Stimulated activated CD8-positive, alpha-beta memory T cell treated with anti-CD3 and anti-CD28 coated beads, Interleukin-7, amount 100 ng/mL, for 1 hour (primary cell): ENCODE results near the gene RIMS4.
"Not testable (repeated sequence)": the region's sequence is repeated elsewhere in the genome, so short reads cannot be mapped to it uniquely, and the experiment has no call there.

Experiments
- DNase-seq, 2 donors: peaks; one replicate each; pipeline ENCODE4 v3.0.0-alpha.2; 2020; ENCODE audit warnings: low read depth in 2 of 2

Gene RIMS4

DNA sequence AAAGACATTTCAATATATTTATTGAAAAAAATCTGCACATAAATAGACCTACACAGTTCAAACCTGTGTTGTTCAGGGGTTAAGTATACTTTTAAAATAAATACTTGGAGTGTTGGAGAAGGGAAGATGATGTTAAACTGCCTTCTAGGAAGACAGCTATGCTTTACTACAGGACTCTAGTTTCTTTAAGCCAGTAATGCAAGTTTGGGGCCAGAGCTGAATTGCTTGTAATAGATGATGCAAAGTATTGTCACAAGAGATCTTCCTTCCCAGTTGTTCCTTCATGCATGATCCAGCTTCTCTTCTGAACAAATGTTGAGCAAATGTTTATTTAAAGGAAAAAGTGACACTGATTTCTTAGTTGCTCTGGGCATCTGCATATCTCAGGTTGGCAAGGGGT, 20.2 kb upstream of the RIMS4 start:
- DNase-seq = no peak

DNA sequence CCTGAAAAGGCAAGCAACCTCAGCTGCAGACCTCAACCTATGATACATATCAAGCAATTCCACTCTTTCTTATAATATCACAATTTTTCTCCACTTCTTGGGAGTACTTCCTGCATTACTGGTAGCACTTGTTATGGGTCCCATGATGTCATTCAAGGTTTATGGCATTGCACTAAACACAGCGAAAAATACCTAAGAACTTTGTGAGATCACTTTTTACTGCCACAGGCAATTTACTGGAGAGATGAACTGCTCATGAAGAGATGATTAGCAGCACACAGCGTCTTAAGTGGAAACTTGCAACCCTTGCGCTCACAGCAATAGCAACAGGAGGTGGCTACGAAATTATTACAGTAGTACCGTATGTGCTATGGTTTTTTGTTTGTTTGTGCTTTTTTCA, 19.3 kb upstream of the RIMS4 start:
- no peak for DNase-seq

DNA sequence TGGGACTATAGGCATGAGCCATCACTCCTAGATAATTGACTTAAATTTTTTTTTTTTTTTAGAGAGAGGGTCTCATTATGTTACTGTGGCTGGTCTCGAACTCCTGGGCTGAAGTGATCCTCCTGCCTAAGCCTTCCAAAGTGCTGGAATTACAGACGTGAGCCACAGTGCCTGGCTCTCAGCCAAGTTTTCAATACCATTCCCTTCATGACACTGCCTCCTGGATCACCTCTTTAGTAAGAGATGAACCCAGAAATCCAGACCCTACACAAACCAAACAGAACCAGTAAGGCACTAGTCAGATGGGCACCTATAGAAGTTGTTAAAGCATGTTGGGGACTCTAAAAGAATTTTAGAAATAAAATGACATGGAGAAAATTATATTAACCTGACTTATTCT, 18.3 kb upstream of the RIMS4 start:
- no peak for DNase-seq

DNA sequence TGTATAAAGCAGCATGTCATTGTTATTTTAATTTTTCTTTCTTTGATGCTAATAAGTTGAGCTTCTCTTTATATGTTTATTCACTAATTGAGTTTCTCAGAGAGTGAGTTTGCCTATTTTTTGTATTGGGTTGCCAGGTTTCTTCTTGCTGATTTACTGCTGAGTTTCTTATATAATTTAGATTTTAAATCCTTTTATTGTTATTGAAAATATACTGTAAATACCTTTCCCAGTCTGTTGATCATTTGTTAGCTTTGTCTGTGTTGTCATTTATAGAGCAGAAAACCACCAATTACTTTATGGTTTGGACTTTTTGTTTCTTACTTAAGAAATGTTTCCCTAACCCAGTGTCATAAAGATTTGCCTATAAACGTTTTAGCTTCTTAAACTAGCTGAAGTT, 17.1 kb upstream of the RIMS4 start:
- no peak for DNase-seq

DNA sequence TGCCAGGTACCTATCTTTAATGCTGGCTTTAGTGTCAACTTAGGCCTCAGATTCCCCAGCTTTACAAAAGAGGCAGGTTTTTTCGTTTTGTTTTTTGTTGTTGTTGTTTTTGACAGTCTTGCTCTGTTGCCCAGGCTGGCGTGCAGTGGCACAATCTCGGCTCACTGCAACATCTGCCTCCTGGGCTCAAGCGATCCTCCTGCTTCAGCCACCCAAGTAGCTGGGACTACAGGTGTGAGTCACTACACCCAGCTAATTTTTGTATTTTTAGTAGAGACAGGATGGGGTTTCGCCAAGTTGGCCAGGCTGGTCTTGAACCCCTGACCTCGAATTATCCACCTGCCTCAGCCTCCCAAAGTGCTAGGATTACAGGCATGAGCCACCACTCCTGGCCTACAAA, 11.2 kb upstream of the RIMS4 start:
- not testable (repeated sequence) for DNase-seq

DNA sequence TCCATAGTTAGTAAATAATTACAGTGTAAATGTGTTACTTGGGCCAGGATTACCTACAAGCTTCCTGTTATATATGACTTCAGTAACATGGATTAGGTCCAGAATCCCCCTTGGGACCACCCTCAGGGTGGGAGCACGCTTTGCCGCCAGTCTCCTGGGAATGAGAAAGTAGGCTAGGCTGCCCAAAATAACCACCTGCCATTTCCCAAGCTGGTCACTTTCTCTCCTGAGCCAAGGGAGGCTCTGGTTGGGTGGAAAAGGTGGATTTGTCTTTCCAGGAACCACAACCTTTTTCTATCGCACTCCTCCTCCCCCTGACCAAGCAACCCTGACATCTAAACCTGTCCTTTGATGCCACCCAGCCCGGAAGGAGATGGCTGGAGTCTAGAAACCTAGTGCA, 9.6 kb upstream of the RIMS4 start:
- no peak for DNase-seq

DNA sequence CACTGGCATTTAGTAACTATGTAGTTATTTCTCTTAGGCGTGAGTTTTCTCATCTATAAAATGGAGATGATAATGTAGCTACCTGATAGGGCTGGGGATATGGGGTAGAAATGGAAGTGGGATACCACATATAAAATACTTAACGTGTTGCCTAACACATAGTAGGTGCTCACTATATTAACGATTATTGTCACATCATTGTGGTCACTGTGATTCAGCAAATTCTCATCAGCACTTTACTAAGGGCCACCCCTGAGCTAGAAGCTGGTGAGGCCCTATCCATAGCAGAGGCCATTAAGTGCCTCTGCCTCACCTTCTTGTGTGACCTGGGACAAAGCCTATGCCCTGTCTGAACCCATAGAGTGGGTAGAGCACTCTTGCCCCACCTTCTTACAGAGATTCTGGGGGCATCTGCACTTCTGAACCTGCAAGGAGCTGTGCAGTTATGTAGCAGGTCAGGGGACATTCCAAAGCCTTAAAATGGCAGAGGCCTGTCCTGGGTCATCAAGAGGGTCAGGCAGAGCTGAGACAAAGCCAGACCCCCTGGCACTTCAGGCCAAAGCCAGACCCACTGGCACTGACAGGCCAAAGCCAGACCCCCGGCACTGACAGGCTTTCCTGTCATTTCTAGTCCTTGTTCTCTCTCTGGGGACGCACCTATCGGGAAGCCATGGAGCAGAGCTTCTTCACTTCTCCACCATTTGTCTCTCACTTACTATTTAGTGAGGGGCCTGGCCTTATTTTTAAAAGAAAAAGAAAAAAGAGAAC, 7.0 kb upstream of the RIMS4 start:
- DNase-seq = no peak

DNA sequence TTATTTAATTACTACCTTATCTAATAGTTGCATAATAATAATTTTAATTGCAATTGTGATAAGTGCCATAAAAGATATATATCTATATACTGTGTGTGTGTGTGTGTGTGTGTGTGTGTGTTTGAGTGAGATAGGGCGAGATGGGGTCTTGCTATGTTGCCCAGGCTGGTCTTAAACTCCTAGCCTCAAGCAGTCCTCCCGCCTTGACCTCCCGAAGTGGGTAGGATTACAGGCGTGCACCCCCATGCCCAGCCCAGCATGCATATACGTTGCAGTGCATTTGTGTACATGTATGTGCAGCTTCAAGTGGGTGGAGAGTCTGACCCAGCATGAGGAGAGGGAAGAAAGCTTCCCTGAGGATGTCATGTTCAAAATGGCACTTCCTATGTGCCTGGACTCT, 4.6 kb upstream of the RIMS4 start:
- DNase-seq = no peak

DNA sequence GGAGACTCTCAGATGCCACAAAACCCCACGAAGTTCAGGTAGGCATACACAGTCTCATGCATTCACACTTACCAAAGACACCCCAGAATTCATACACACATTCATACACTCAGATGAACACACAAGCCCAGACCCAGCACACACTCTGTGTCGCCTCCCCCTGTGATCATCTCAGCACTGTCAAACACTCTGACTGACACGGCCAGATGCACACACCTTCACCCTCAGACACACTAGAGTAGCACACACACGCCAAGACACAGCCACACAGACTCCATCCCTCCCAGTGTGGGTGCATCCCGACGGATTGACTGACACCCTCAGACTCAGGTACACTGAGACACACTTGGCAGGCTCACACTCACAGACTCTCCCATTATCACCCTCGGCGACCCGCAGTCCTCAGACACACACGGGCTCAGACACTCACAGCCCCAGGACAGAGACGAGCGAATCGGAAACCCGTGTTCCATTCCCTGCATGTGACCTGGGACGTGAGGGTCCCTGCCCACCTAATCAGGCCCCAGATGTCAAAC, 872 bp upstream of the RIMS4 start:
- DNase-seq = no peak

DNA sequence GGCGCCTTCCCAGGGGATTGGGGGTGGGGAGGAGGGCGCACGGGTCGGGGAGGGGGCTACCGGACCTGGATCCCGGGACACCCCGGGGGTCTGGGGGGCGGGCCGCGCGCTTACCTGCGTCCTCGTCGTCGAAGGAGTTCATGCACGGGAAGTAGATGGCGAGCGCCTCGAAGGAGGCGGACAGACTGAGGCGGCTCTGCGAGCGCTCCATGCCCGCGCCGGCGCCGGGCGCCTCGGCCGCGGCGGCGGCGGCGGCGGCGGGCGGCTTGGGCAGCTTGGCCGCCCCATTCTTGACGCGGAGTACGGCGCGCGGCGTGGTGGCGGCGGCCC, 320 bp downstream of the RIMS4 start:
- no peak for DNase-seq

DNA sequence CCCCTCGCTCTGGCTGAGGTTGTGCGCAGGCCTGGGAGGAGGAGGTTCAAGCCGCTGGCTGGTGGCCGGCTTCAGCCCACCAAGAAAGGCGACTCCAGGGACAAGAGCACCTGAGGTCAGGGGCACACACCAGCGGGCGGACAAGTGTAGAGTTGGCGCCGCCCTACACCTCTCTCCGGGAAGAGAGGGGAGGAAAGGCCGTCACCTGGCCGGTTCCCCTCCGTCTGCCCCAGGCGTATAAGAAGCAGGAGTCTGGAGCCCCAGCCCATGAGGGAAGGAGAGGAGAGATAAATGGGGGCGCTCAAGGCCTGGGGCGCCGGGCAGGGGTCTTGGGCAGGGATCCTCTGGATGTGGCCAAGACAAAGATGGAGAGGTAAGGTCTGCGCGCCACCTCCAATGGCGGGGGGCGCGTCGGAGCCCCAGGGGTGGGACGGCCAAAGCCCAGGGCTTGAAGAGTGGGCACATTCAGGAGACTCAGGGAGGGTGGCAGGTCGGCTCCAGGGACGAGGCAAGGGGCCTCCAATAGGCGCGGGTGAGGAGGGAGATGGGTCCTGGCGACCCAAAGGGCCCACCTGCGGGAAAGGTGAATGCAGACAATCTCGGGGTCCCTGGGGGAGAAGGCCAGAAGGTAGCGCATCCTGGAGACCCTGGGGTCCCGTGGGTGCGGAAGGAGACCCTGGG, 826 bp downstream of the RIMS4 start:
- no peak for DNase-seq

DNA sequence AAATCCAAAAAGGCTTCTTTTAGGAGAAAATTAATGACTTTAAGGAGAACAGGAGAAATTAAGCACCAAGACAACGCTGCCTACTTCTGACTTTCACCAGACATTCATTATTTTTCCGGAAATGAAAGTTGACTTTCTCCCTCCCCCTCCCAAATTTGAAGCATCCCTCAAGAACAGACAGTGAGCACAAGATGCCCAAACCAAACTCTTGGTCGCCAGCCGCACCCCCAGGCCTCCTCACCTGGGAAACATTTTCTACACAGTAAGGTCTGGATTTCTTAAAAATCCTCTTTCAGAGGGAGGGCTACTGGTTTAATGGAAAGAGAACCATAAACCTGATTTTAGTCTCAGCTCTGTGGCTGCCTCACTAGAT, 2.7 kb downstream of the RIMS4 start:
- DNase-seq = no peak

DNA sequence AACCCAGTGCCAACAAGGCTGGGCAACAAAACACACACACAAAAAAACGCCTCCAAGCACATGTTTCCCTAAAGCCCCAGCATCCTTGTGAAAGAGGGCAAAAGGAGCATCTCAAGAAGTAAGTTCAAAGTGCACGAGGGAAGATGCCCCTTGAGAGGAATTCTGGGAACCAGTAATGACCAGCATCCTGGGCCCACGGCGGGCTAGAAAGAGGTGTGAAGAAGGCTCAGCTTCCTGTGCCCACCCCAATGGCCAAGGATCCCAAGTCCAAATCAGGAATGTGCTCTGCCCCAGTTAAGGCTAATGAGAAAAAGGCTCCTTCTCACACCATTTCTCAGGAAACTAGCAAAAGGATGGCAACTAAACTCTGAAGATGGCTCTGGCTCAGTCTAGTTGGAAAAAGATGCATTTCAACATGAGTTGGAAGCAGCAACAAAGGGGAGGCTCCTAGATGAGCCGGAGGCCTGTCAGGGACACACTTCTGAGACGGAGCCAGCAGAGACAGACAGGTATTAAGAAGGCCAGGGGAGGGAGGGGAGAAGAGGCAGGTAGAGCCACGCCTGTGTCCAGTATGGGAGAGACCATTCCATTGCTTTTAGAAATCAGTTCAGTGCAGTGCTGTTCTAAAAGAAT, 3.2 kb downstream of the RIMS4 start:
- no peak for DNase-seq

DNA sequence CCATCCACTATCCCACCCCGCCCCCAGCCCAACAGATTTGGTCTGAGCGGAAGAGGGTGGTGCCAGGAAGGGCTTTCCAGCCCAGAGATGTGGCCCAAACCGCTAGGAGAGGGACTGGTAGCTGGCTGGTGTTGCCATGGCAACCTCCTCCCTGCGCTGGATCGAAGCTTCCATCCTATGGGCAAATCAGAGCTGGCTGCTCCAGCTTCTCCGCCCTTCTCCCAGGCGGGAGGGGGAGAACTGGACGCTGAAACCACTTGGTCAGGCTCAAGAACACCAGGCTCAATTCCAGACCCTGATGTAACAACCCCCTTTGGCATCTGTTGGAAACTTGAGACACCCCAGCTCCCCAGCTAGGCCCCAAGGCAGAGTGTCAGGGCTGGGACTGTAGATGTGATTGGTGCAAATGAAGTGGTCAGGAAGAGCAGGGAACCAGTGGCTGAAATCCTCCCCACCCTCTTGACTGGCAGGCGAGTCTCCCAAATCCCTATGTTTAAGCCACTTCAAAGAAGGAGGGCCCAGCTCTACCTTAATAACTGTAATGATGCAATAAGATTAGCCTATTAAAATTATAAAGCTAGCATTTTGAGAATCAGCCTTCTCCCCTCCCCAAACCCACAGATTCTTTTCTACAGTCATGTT, 4.2 kb downstream of the RIMS4 start:
- DNase-seq = no peak

DNA sequence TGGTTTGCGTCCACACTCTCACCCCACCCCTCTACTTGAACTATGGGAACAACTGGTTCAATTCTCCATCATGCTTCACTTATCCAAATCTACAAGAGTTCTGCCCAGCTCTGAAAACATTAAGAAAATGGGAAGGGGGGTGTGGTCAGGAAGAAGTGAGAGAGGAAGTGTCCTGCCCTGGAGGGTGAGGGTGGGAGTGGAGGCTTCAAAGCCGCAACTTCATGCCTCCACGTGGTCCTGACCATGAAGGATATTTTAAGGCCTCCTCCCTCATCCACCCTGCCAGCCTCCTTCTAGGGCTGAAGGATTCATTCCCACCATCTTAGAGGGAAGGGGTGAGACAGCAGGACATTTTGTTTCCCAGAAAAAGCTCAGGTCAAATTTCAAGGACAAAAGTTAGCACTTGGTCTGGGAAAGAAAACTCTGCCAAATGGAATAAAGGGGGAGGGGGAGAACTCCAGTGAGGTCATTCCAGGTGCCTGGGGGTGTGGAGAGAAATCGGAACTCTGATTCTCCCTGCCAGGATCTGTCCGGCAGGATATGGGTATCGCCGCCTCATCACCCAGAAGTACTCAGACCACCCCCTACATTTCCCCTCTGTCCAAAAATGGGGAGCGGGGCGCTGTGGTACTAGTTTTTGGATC, 4.9 kb downstream of the RIMS4 start:
- no peak for DNase-seq

DNA sequence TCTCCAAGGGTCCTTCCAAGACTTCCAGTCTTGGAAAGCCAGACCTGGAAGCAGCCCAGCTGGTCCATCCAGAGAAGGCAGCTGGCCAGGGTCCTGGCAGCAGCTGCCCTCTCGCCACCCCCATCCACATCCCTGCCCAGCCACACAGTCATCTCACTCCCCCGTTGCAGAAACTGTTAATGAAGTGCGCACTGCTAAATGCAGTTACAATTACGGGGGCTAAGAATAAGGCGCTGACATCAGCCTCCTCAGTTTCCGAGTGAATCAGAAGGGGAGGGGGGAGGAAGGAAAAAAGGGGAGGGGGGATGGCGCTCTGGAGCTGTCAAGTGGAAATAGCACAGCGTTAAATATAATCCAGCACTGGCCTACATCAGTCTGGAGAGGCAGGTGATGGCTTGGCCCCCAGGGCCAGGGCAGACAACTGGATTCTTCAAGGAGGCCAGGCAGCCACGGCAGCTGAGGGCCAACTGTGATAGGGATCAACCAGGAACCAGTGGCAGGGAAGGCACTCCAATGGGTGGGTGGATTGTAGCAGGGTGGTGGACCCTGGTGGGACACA, 6.9 kb downstream of the RIMS4 start:
- no peak for DNase-seq

DNA sequence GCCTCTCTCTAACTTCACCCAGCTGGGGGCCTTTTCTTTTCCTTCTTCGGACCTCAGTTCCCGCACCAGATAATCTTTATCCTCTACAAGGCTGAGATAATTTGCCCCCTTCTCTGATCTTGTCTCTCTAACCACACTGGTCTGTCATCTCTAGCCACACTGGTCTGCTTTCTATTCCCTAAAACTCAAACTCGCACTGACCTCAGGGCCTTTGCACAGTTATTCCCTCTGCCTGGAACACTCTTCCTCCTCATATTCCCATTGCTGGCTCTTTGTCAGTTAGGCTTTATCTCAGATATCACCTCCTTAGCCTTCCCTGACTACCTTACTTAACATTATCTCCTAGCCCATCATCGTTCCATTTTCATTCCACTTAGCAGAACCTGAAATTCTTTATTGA, 7.6 kb downstream of the RIMS4 start:
- DNase-seq = no peak

DNA sequence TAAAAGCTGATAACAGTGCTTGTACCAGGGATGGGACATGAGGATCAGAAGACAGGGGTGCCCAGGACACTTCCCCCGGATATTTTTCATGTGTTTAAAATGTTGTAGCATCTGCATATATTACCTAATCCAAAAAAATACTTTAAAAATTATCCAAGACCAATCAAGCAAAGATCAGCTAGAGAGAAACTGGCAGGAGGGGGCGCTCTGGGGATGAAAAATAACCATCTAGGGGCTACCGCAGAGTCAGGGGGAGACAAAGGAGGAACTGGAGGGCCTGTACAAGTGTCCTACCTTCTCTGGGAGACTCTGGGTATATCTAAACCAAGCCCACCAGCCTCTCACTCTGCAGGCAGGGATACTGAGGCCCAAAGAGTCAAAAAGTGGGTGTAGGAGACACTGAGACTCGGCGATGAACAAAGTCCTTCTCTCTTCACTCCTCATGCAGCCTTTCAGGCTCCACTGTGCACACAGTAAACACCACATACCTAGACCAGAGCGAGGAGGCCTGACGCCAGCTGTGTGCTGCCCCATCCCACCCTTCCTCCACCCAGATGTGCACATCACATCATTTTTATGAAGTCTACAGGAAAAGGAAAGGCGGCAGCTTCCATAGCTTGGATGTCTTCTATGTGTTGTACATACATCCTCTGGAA, 9.8 kb downstream of the RIMS4 start:
- no peak for DNase-seq

DNA sequence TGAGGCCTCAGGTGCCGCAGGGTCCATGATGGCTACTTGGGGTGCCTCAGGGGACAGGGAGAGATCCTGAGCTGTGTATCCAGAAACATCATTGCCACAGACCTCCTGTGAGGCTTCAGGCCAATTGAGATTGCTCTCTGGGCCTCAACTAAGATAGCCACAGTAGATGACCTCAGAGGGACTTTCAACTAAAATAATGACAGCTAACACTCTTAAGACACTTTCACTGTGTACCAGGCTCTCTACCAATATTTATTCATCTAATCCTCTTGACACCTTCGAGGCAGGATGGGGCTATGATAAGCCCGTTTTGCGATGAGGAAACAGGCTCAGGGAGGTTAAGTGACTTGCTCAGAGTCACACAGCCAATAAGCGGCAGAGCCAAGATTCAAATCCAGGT, 10.7 kb downstream of the RIMS4 start:
- DNase-seq = no peak

DNA sequence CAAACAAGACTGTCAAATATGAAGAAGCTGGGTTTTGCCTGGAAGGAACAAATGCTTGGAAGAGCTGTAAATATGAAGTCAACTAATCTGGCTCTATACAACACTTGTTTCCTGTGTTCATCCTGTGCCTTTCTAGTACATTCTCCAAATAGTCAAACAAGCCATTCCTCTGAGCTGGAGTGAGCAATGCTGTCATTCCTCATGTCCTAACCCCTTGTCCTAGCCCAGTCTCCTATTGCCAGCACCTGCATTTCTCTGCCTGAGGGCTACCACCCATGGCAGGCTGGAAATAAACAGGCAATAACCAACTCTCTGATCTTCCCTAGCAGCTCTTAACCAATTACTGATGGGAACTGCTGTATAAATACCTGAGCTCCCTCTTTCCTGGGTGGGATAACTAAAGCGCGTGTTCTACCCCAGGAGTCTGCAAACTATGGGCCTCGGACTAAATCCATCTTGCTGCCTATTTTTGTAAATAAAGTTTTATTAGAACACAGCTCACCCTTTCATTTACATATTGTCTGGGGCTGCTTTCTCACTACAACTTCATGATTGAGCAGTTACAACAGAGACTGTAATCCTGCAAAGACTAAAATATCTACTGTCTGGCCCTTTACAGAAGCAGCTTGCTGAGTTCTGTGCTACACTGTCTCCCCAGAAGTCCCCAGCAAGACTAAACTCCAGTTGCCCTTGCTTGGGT, 13.4 kb downstream of the RIMS4 start:
- DNase-seq = no peak

DNA sequence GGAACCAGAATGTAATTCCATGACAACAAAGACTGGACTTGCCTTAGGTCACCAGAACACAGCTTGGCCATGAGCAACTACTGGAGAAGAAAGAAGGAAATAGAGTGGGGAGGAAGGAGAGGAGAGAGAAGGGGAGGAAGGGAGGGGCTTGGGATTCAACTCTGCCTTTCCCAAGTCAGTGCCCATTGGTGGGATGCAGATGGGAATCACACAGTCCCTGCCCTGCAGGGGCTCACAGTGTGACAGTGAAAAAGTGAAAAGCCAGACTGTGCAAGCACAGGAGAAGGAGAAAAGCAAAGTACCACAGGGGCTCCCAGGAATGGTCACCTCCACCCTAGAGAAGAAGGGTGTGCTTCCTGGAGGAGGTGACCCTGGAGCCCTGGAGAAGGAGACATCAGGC, 14.0 kb downstream of the RIMS4 start:
- no peak for DNase-seq
